Measurements from ENCODE around the gene CNGA3. TPM values are rescaled to one million over a fixed set of nuclear protein-coding genes. Genes with fewer than 3 reads are reported as not detected.

The CNGA3 gene
- total and polyA plus RNA-seq, 2 donors (not counting 3 experiments of a cell fraction or from before 2014, with no cell fraction given) = not detected

GRCh38 chr2:98388601-98389250 lies 42.5 kb downstream of the CNGA3 start:
- CTCF ChIA-PET = interaction anchor here (0.6 to 5.3 kb wide), 3 partner anchors 553 to 690 kb away, joined by 3 to 116 read pairs (median 10); no protein-coding TSS in a partner anchor
- Histone ChIP-seq H3K9me1 (replicated peaks; ENCODE audit: control insufficient read depth, extremely low read depth, insufficient read depth, low read length) (no peaks in the 10 kb centered on the region), H3K9ac (replicated peaks; ENCODE audit: extremely low read depth, insufficient read depth, low read length) (no peak overlapping the region), H3K79me2 (ENCODE audit: control insufficient read depth, insufficient read depth, low read length) (no peaks in the 10 kb centered on the region), H3K4me3 (replicated peaks in 1 of 3; ENCODE audit: insufficient read depth in 1 of 3, low read depth in 1 of 3, low read length in 3 of 3) (no peak overlapping the region), H3K36me3 (ENCODE audit: control insufficient read depth in 2 of 2, extremely low read depth in 1 of 2, insufficient read depth in 2 of 2, low read length in 2 of 2) (no peaks in the 10 kb centered on the region), H3K27ac (ENCODE audit: insufficient read depth, low read depth, low read length) (no peak overlapping the region), H3K9me3 (replicated peaks; ENCODE audit: control insufficient read depth, insufficient read depth, low read length) (no peaks in the 10 kb centered on the region), H4K20me1 (replicated peaks; ENCODE audit: control insufficient read depth, extremely low read depth, insufficient read depth, low read length) (no peaks in the 10 kb centered on the region), H3K27me3 (ENCODE audit: control insufficient read depth in 2 of 2, insufficient read depth in 2 of 2, low read length in 2 of 2) (peaks cover 0 to 4% of the 10 kb centered on the region in 2 experiments), H3K4me2 (ENCODE audit: insufficient read depth, low read length) (no peak overlapping the region), H3K4me1 (ENCODE audit: control insufficient read depth, extremely low read depth, insufficient read depth, low read length) (peaks cover 1% of the 10 kb centered on the region), H2AFZ (ENCODE audit: low read depth, low read length) (no peak overlapping the region)
- POLR2A ChIA-PET = no interaction called here
- dilution Hi-C loops (cut with MboI; ENCODE audit: extremely low pct_ligation_motif_present, low sequenced_read_pairs) = no loop called here
- TF ChIP-seq JUN (IDR thresholded peaks at IDR 0.05; ENCODE audit: borderline replicate concordance, insufficient read depth, insufficient read length, low read depth) = no peak
- no peak for TF ChIP-seq MYC (IDR thresholded peaks at IDR 0.05; ENCODE audit: low read depth, low read length)
- TF ChIP-seq POLR2A (IDR thresholded peaks at IDR 0.05; ENCODE audit: low read depth, low read length) = no peak
- no peak for TF ChIP-seq GATA2 (IDR thresholded peaks at IDR 0.05; ENCODE audit: insufficient read depth, insufficient read length, low read depth, low read length)
- no peak for TF ChIP-seq POLR2AphosphoS5 (IDR thresholded peaks at IDR 0.05; ENCODE audit: insufficient read depth, low read depth, low read length)
- TF ChIP-seq MAX (IDR thresholded peaks at IDR 0.05; ENCODE audit: insufficient read depth, insufficient read length) = no peak
- no peak for TF ChIP-seq FOS (IDR thresholded peaks at IDR 0.05; ENCODE audit: borderline replicate concordance, insufficient read depth, low read length)
- TF ChIP-seq EZH2 (IDR thresholded peaks at IDR 0.05; ENCODE audit: borderline replicate concordance, low read depth, low read length, severe bottlenecking) = no peak
- no peak for TF ChIP-seq CTCF (IDR thresholded peaks at IDR 0.05; ENCODE audit: extremely low read depth in 1 of 2, insufficient read depth in 1 of 2, low read depth in 1 of 2, low read length in 2 of 2)
- intact Hi-C loops (cut with micrococcal nuclease) = loop anchor here (10.0 kb wide), 1 partner anchor 794 kb away; no protein-coding TSS in a partner anchor
- FAIRE-seq = no peak
- no TSS peak for BruUV-seq (replicated peaks)
- DNase-seq (ENCODE audit: low read depth, low spot score) = no peak
